Measurements from ENCODE around the gene KATNIP.

GRCh38 chr16:27583634-27584033 is 33.7 kb downstream of the KATNIP start:
- TF ChIP-seq CTCF (IDR thresholded peaks at IDR 0.05), result no peak
- TF ChIP-seq FOXK1 (CRISPR knock-in tag; IDR thresholded peaks at IDR 0.05), result no peak
- TF ChIP-seq FOXJ3 (CRISPR knock-in tag; IDR thresholded peaks at IDR 0.05; ENCODE audit: borderline replicate concordance), result no peak
- no peak for TF ChIP-seq ATF1 (CRISPR knock-in tag; IDR thresholded peaks at IDR 0.05)
- no peak for TF ChIP-seq JUN (CRISPR knock-in tag; IDR thresholded peaks at IDR 0.05)
- no peak for TF ChIP-seq ZNF423 (CRISPR knock-in tag; IDR thresholded peaks at IDR 0.05)
- TF ChIP-seq, protein P1, sequence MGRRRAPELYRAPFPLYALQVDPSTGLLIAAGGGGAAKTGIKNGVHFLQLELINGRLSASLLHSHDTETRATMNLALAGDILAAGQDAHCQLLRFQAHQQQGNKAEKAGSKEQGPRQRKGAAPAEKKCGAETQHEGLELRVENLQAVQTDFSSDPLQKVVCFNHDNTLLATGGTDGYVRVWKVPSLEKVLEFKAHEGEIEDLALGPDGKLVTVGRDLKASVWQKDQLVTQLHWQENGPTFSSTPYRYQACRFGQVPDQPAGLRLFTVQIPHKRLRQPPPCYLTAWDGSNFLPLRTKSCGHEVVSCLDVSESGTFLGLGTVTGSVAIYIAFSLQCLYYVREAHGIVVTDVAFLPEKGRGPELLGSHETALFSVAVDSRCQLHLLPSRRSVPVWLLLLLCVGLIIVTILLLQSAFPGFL (CRISPR knock-in tag; IDR thresholded peaks at IDR 0.05; ENCODE audit: borderline replicate concordance), result no peak
- TF ChIP-seq HMGXB4 (CRISPR knock-in tag; IDR thresholded peaks at IDR 0.05), result no peak
- no peak for TF ChIP-seq MYBL2 (CRISPR knock-in tag; IDR thresholded peaks at IDR 0.05)
- TF ChIP-seq, protein P2, sequence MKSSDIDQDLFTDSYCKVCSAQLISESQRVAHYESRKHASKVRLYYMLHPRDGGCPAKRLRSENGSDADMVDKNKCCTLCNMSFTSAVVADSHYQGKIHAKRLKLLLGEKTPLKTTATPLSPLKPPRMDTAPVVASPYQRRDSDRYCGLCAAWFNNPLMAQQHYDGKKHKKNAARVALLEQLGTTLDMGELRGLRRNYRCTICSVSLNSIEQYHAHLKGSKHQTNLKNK (CRISPR knock-in tag; IDR thresholded peaks at IDR 0.05), result no peak
